HUES64 (cell line): ENCODE data around the gene SLC2A5.
"Not testable (repeated sequence)": the region's sequence is repeated elsewhere in the genome, so short reads cannot be mapped to it uniquely, and the experiment has no call there.

Experiments used
- H3K27ac ChIP-seq: 2 replicates; pipeline ENCODE4 v1.7.0; 2013; ENCODE audit warnings: low read depth, low read length, inconsistent platforms
- H3K27me3 ChIP-seq: 2 replicates; pipeline ENCODE4 v1.6.1; 2013; ENCODE audit warnings: mild to moderate bottlenecking, low read length; ENCODE audit not compliant: insufficient read depth
- H3K36me3 ChIP-seq: 2 replicates; pipeline ENCODE4 v1.6.1; 2013; ENCODE audit warnings: mild to moderate bottlenecking, low read length; ENCODE audit not compliant: insufficient read depth
- H3K4me1 ChIP-seq: 2 replicates; pipeline ENCODE4 v1.6.1; 2013; ENCODE audit warnings: mild to moderate bottlenecking, low read length, moderate library complexity; ENCODE audit not compliant: insufficient read depth
- H3K4me3 ChIP-seq: 2 replicates; pipeline ENCODE4 v1.5.1; 2013; ENCODE audit warnings: mild to moderate bottlenecking, low read length, moderate library complexity
- H3K9ac ChIP-seq: 2 replicates; pipeline ENCODE4 v1.6.1; 2013; ENCODE audit warnings: mild to moderate bottlenecking, low read depth, low read length
- H3K9me3 ChIP-seq: 2 replicates; pipeline ENCODE4 v1.6.1; 2013; ENCODE audit warnings: low read depth, low read length; ENCODE audit not compliant: insufficient read depth
- WGBS: fragments of 150-250, 120-280 bp; methylation state at CpG from one replicate; pipeline ENCODE4 v1.1.7; 2013; ENCODE audit warnings: missing lambda C conversion rate; 5-methylcytosine and 5-hydroxymethylcytosine counted together

Gene SLC2A5

DNA sequence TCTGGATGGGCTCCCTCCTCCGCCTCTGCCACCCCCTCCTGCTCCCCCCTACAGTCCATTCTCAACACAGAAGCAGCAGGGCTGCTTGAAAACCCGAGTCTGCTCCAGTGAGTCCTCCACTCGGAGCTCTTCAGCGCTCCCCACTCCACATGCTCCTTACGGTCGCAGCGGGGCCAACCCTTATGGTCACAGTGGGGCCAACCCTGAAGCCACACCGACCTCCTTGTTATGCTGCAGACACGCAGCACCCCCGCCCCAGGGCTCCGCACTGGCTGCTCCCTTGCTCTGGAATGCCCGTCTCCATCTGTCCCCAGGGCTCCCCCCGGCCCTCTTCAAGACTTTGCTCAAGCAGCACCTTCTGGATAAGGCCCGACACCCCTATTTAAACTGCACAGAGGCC is 36.9 kb upstream of the SLC2A5 start:
- Histone ChIP-seq H3K4me1 (no peaks in the 10 kb centered on the region), H3K27me3 (no peaks in the 10 kb centered on the region), H3K36me3 (no peaks in the 10 kb centered on the region), H3K9ac (no peak overlapping the region), H3K9me3 (no peaks in the 10 kb centered on the region), H3K27ac (no peak overlapping the region), H3K4me3 (no peak overlapping the region)
- 90% methylated on average over 14 of the region's 14 CpGs for WGBS

DNA sequence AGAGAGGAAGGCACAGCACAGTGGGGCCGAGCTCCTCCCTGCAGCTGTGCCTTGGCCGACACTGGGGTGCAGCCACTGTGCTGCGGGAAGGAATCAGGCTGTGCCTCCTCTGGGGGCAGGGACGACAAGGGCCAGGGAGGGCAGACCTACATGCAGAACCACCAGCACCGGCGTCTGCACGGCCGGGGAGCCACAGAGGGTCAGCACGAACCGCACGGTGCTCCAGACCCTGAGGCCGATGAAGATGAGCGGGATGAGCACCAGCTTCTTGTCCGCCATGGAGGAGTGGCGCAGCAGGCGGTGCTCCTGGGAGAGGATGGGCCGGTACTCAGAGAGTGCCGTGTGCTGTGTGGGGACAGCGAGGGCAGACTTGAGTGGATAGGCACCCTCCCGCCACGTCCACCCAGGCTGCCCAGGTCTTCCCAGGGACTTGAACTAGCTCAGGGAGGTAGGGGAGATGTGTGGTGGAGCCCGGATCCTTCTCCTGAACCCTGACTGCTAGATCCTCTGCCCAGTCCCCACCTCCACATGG is 36.0 kb upstream of the SLC2A5 start:
- Histone ChIP-seq H3K27ac (no peak overlapping the region), H3K9ac (no peak overlapping the region), H3K4me1 (no peaks in the 10 kb centered on the region), H3K27me3 (no peaks in the 10 kb centered on the region), H3K4me3 (no peak overlapping the region), H3K9me3 (no peaks in the 10 kb centered on the region), H3K36me3 (no peaks in the 10 kb centered on the region)
- WGBS: 93% methylated on average over 22 of the region's 22 CpGs

- Histone ChIP-seq H3K27ac (no peak overlapping the region), H3K9me3 (peaks cover 7% of the 10 kb centered on the region; the same call in 1 of the 2 replicates), H3K4me1 (no peaks in the 10 kb centered on the region), H3K27me3 (no peaks in the 10 kb centered on the region), H3K9ac (no peak overlapping the region), H3K36me3 (no peaks in the 10 kb centered on the region), H3K4me3 (no peak overlapping the region)
- 43% methylated on average over 4 of the region's 4 CpGs for WGBS
Observed at GRCh38 chr1:9101510-9102146, 32.2 kb upstream of the SLC2A5 start.

- no peaks in the 10 kb centered on the region for H3K4me1 ChIP-seq
- H3K9me3 ChIP-seq: peaks cover 17% of the 10 kb centered on the region
- H3K4me3 ChIP-seq: no peak overlapping the region
- H3K27me3 ChIP-seq: no peaks in the 10 kb centered on the region
- no peak overlapping the region for H3K9ac ChIP-seq
- 96% methylated on average over 8 of the region's 8 CpGs for WGBS
- H3K36me3 ChIP-seq: no peaks in the 10 kb centered on the region
- no peak overlapping the region for H3K27ac ChIP-seq
Observed at GRCh38 chr1:9100471-9101043, 31.1 kb upstream of the SLC2A5 start.

DNA sequence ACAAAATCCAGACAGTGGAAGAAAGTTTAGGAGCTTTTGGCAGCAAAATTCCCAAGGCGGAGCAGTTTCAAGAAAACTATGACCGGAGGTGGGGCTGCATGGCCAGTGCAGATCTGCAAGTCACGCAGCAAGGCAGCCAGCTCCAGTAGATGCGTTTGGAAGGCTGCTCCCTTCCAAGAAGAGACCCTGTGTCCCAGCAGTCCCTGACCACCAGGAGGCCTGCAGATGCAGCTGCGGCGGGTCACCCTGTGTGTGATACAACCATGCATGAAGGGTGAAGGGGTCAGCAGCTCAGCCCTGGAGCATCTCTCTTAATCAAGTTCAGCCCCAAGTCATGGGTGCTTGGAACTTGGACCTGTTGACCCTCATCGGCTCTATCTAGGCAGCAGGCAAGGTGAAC is 30.1 kb upstream of the SLC2A5 start:
- Histone ChIP-seq H3K9me3 (peaks cover 25% of the 10 kb centered on the region), H3K4me1 (no peaks in the 10 kb centered on the region), H3K4me3 (no peak overlapping the region), H3K27me3 (no peaks in the 10 kb centered on the region), H3K9ac (no peak overlapping the region), H3K36me3 (no peaks in the 10 kb centered on the region), H3K27ac (no peak overlapping the region)
- 93% methylated on average over 7 of the region's 7 CpGs for WGBS

GRCh38 chr1:9097947-9098705 is 28.7 kb upstream of the SLC2A5 start:
- H3K9me3 ChIP-seq: peaks cover 25% of the 10 kb centered on the region
- H3K27ac ChIP-seq: no peak overlapping the region
- WGBS: 91% methylated on average over 13 of the region's 13 CpGs
- H3K36me3 ChIP-seq: no peaks in the 10 kb centered on the region
- H3K9ac ChIP-seq: no peak overlapping the region
- no peaks in the 10 kb centered on the region for H3K4me1 ChIP-seq
- H3K4me3 ChIP-seq: no peak overlapping the region
- no peaks in the 10 kb centered on the region for H3K27me3 ChIP-seq

DNA sequence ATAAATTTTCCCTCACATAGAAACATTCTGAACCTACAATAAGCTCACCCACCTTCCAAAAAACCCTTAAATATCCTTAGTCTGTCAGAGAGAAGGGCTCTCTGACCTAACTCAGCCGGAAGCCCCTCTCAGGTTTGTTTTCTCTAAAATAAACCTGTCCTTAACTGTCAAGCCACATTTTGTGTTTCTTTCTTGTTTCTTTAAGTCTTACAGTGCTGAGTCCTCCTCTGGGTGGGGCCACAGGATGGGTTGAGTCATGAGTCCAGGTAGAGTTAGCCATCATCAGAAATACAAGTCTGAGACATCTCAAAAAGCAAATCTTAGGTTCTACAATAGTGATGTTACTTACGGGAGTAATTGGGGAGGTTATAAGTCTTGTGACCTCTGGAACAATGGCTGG is 26.4 kb upstream of the SLC2A5 start:
- Histone ChIP-seq H3K4me3 (no peak overlapping the region), H3K36me3 (no peaks in the 10 kb centered on the region), H3K27me3 (no peaks in the 10 kb centered on the region), H3K27ac (no peak overlapping the region), H3K4me1 (no peaks in the 10 kb centered on the region), H3K9ac (no peak overlapping the region), H3K9me3 (peaks cover 25% of the 10 kb centered on the region)
- 83% methylated on average over 1 of the region's 2 CpGs for WGBS

- WGBS: 84% methylated on average over 18 of the region's 18 CpGs
- H3K4me3 ChIP-seq, H3K9ac ChIP-seq, H3K27ac ChIP-seq, H3K27me3 ChIP-seq, H3K36me3 ChIP-seq, H3K4me1 ChIP-seq: not testable (repeated sequence)
- peaks cover 25% of the 10 kb centered on the region for H3K9me3 ChIP-seq
Observed at GRCh38 chr1:9093996-9094595, 24.7 kb upstream of the SLC2A5 start.

GRCh38 chr1:9093581-9093980 is 24.1 kb upstream of the SLC2A5 start:
- Histone ChIP-seq H3K4me3 (no peak overlapping the region), H3K9ac (no peak overlapping the region), H3K4me1 (no peaks in the 10 kb centered on the region), H3K9me3 (peaks cover 25% of the 10 kb centered on the region), H3K36me3 (no peaks in the 10 kb centered on the region), H3K27ac (no peak overlapping the region), H3K27me3 (no peaks in the 10 kb centered on the region)
- 85% methylated on average over 6 of the region's 6 CpGs for WGBS

- H3K27me3 ChIP-seq: no peaks in the 10 kb centered on the region
- no peak overlapping the region for H3K4me3 ChIP-seq
- H3K36me3 ChIP-seq: no peaks in the 10 kb centered on the region
- no peak overlapping the region for H3K9ac ChIP-seq
- H3K9me3 ChIP-seq: peaks cover 25% of the 10 kb centered on the region
- H3K4me1 ChIP-seq: no peaks in the 10 kb centered on the region
- no peak overlapping the region for H3K27ac ChIP-seq
- WGBS: 93% methylated on average over 6 of the region's 6 CpGs
Observed at GRCh38 chr1:9093091-9093490, 23.7 kb upstream of the SLC2A5 start.

- 95% methylated on average over 4 of the region's 4 CpGs for WGBS
- H3K9me3 ChIP-seq: peaks cover 6% of the 10 kb centered on the region; the same call in 1 of the 2 replicates
Observed at GRCh38 chr1:9088807-9089206, 19.4 kb upstream of the SLC2A5 start.

More at GRCh38 chr1:9088807-9089206, 19.4 kb upstream of the SLC2A5 start:
- H3K4me1 ChIP-seq: no peaks in the 10 kb centered on the region
- no peak overlapping the region for H3K27ac ChIP-seq
- H3K27me3 ChIP-seq: no peaks in the 10 kb centered on the region
- H3K36me3 ChIP-seq: no peaks in the 10 kb centered on the region
- H3K4me3 ChIP-seq: no peak overlapping the region
- H3K9ac ChIP-seq: no peak overlapping the region
